Activated B cell treated with CpG ODN at 0.5 μM for 24 hours (primary cell): ENCODE measurements around the gene U2AF1L4. TPM values are rescaled to one million over a fixed set of nuclear protein-coding genes. Genes with fewer than 3 reads are reported as not detected.
A peak's percentile ranks its signal among the peaks of the same experiment; 100 is the strongest.

Experiments
- ATAC-seq: fragments of 200-7000 bp; cut with Tn5 transposase; one replicate; pipeline ENCODE4 v1.10.0; 2021; ENCODE audit warnings: low read depth, mild to moderate bottlenecking, moderate library complexity
- CTCF ChIA-PET: fragments of 350-600 bp; sonication (Branson Sonifier 250); formaldehyde crosslinking; loops from one replicate; lab custom pipeline; 2021; ENCODE audit warnings: antibody characterized with exemption; lab: Charles Lee
- POLR2A ChIA-PET: fragments of 350-600 bp; sonication (Branson Sonifier 250); formaldehyde crosslinking; loops from one replicate; lab custom pipeline; 2021; ENCODE audit warnings: antibody characterized with exemption; lab: Charles Lee
- DNase-seq: peaks from one replicate; pipeline ENCODE4 v3.0.0; 2022
- H3K27ac Mint-ChIP-seq: one replicate; pipeline ENCODE4 v1.8.0; 2020; ENCODE audit warnings: mixed read lengths
- H3K27me3 Mint-ChIP-seq: one replicate; pipeline ENCODE4 v1.8.0; 2021; ENCODE audit warnings: mixed read lengths
- H3K36me3 Mint-ChIP-seq: one replicate; pipeline ENCODE4 v1.8.0; 2021; ENCODE audit warnings: low read depth, mixed read lengths
- H3K4me1 Mint-ChIP-seq: one replicate; pipeline ENCODE4 v1.8.0; 2021; ENCODE audit warnings: mixed read lengths
- H3K4me3 Mint-ChIP-seq: one replicate; pipeline ENCODE4 v1.8.0; 2020; ENCODE audit warnings: mild to moderate bottlenecking, mixed read lengths
- H3K9me3 Mint-ChIP-seq: one replicate; pipeline ENCODE4 v1.8.0; 2020; ENCODE audit warnings: mixed read lengths
- intact Hi-C: fragments of 100-400 bp; cut with micrococcal nuclease; formaldehyde crosslinking; loops from one replicate; pipeline ENCODE4 v1.15.1; 2024
- total RNA-seq: library from RNA; stranded (reverse); gene quantifications from 2 replicates; pipeline ENCODE4 v1.2.3, GENCODE V29; 2022
- TF ChIP-seq, protein P1 (sequence below): fragments of 200-600 bp; IDR thresholded peaks from one replicate; pipeline ENCODE4 v1.8.0; 2022; ENCODE audit warnings: antibody characterized with exemption, mild to moderate bottlenecking

U2AF1L4 gene
- total RNA-seq, 1 donor from 2014 or later = 46.1 TPM

DNA sequence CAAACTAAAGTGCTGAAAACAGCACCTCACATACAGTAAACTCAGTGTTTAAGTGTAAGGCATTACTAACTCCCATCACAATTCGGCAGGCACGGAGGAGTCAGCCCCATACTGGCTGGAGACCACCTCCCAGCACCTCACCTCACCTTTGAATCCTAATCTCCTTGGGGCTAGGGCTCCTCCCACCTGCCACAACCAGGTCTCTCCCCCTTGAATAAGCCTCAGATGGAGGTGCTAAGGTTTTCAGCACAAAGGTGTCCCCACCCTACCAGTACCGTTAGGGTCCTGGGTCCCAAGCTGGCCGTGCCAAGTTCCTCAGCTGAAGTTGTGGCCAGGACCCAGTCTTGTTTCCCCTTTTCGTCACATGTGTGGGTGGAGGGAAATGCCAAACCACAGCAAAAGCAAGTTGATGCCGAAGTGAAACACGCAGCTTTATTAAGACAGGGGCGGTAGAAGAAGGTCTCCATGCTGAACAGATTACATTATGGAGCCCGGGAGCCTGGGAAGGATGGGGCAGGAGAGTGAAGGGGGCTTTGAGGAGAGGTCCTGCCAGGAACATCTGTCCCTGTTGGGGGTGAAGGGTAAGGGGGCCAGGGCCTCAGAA lies 3.0 kb downstream of the U2AF1L4 start, which contains the start of gene IGFLR1:
TSS of gene IGFLR1 (minus strand) at position 332 of the 604 bp plus-strand sequence. CDS start 1,272 bp downstream, outside the sequence.
- TF ChIP-seq, protein P1, sequence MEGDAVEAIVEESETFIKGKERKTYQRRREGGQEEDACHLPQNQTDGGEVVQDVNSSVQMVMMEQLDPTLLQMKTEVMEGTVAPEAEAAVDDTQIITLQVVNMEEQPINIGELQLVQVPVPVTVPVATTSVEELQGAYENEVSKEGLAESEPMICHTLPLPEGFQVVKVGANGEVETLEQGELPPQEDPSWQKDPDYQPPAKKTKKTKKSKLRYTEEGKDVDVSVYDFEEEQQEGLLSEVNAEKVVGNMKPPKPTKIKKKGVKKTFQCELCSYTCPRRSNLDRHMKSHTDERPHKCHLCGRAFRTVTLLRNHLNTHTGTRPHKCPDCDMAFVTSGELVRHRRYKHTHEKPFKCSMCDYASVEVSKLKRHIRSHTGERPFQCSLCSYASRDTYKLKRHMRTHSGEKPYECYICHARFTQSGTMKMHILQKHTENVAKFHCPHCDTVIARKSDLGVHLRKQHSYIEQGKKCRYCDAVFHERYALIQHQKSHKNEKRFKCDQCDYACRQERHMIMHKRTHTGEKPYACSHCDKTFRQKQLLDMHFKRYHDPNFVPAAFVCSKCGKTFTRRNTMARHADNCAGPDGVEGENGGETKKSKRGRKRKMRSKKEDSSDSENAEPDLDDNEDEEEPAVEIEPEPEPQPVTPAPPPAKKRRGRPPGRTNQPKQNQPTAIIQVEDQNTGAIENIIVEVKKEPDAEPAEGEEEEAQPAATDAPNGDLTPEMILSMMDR = no peak
- intact Hi-C loops = loop anchor here (1.0 to 10.0 kb wide), 3 partner anchors 98 to 1573 kb away; partner anchors contain the start of genes OVOL3, POLR2I and TBCB
- Mint-ChIP-seq H3K36me3 (peaks cover 47% of the 10 kb centered on the region), H3K4me3 (peak within 1 kb of the TSS; percentile 94), H3K9me3 (no peaks in the 10 kb centered on the region), H3K4me1 (peaks cover 66% of the 10 kb centered on the region), H3K27ac (peak within 1 kb of the TSS; percentile 99), H3K27me3 (no peaks in the 10 kb centered on the region)
- ChIA-PET POLR2A (interaction anchor here (0.6 to 5.2 kb wide), 16 partner anchors 9 to 408 kb away, joined by 3 to 69 read pairs (median 6); partner anchors contain the start of genes ALKBH6, APLP1, COX6B1 and HAUS5), CTCF (interaction anchor here (0.9 kb wide), 1 partner anchor 24 kb away, joined by 3 read pairs; no protein-coding TSS in a partner anchor)
- DNase-seq (peak; percentile 60), ATAC-seq (peak; percentile 11)

DNA sequence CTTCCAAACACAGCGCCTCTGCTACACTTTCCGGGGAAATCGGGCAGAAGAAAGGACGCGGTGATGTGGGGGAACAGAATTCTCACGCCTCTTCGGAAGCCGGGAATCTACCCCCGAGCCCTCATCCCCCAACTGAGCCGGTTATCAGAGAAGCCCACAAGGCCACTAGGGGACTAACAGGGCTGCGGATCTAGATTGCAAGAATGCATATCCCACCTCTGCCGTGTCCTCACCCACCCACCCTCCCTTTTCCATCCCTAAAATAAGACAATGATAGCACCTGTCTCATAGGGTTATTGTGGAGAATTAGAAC lies 4.1 kb downstream of the U2AF1L4 start:
- no peak for ATAC-seq
- peaks cover 58% of the 10 kb centered on the region for H3K36me3 Mint-ChIP-seq
- POLR2A ChIA-PET = interaction anchor here (0.8 to 5.2 kb wide), 16 partner anchors 8 to 375 kb away, joined by 3 to 69 read pairs (median 6); partner anchors contain the start of genes COX6B1, HSPB6, KMT2B and LIN37
- H3K4me3 Mint-ChIP-seq = peak overlapping the region; percentile 95
- CTCF ChIA-PET = interaction anchor here (0.8 to 1.0 kb wide), 2 partner anchors 18 to 46 kb away, joined by 3 to 5 read pairs; no protein-coding TSS in a partner anchor
- H3K27me3 Mint-ChIP-seq = no peaks in the 10 kb centered on the region
- TF ChIP-seq, protein P1 = no peak
- no peak for DNase-seq
- peaks cover 72% of the 10 kb centered on the region for H3K4me1 Mint-ChIP-seq
- intact Hi-C loops = loop anchor here (2.0 to 10.0 kb wide), 3 partner anchors 48 to 1574 kb away; partner anchors contain the start of genes OVOL3, POLR2I and TBCB
- H3K27ac Mint-ChIP-seq = peak overlapping the region; percentile 99
- H3K9me3 Mint-ChIP-seq = no peaks in the 10 kb centered on the region

DNA sequence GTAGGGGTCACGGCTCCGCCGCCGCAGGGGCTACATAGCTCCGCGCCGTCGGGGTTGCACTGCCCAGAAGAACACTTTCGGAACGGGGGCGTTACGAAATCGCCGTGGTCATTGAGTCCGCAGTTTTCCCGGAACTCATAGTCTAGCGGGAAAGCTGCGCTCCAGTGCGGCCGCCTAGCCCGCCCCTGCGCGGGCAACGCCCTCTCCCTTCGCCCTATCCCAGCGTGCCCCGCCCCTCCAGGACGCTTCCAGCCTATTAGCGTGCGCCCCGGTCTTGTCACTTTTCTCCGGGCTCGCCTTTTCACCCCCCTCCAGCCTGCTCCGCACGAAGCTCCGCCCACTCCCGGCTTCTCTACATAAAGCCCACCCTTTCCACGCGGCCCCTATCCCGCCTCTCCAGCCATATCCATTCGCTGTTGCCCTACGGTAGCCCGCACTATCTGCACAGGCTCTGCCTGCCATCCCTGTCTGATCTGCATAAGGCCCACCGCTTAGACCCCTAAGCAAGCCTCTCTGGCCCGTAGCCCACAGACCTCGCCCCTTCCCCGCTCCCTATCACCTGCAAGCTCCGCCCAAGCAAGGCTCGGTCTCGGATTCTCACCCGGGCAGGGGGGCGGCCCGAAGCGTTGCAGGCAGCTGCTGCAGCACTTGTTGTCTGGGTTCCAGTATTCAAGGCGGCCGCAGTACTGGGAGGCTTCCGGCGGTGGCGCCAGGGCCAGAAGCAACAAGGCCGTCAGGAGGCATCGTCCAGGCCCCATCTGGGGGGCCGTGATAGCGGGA lies 4.6 kb downstream of the U2AF1L4 start:
- Mint-ChIP-seq H3K27me3 (no peaks in the 10 kb centered on the region), H3K4me3 (peak overlapping the region; percentile 95), H3K9me3 (no peaks in the 10 kb centered on the region), H3K4me1 (peaks cover 66% of the 10 kb centered on the region), H3K36me3 (peaks cover 62% of the 10 kb centered on the region), H3K27ac (peak overlapping the region; percentile 95)
- intact Hi-C loops = loop anchor here (1.0 to 10.0 kb wide), 9 partner anchors 18 to 1574 kb away; partner anchors contain the start of genes ARHGAP33, COX6B1, NFKBID and OVOL3
- ChIA-PET POLR2A (interaction anchor here (0.6 to 3.6 kb wide), 21 partner anchors 8 to 534 kb away, joined by 3 to 54 read pairs (median 5); partner anchors contain the start of genes COX6B1, HSPB6, KMT2B and LIN37), CTCF (interaction anchor here (0.8 to 1.0 kb wide), 2 partner anchors 17 to 46 kb away, joined by 3 to 5 read pairs; no protein-coding TSS in a partner anchor)
- peak; percentile 89 for DNase-seq
- TF ChIP-seq, protein P1 = no peak
- ATAC-seq = peak; percentile 65

DNA sequence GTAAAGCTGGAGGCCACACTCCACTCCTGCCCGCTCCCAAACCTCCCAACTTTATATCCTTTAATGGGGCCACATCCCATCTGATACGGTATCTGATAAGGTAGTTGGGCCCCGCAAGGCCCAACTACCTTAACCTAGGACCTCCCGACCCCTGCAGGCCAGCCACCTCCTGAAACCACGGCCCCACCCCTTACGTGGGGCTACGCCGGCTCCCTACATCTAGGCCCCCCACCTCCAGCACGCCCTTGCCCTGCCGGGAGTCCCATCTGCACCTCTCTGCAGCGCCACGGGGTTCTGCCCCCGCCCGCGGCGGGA lies 5.2 kb downstream of the U2AF1L4 start:
- ChIA-PET CTCF (interaction anchor here (1.0 kb wide), 1 partner anchor 17 kb away, joined by 3 read pairs; no protein-coding TSS in a partner anchor), POLR2A (interaction anchor here (0.8 to 3.6 kb wide), 18 partner anchors 8 to 534 kb away, joined by 3 to 54 read pairs (median 6); partner anchors contain the start of genes COX6B1, HSPB6, KMT2B and LIN37)
- TF ChIP-seq, protein P1 = no peak
- peak overlapping the region; percentile 95 for H3K27ac Mint-ChIP-seq
- ATAC-seq (peak; percentile 3), DNase-seq (no peak)
- no peaks in the 10 kb centered on the region for H3K27me3 Mint-ChIP-seq
- no peaks in the 10 kb centered on the region for H3K9me3 Mint-ChIP-seq
- peaks cover 62% of the 10 kb centered on the region for H3K36me3 Mint-ChIP-seq
- intact Hi-C loops = loop anchor here (1.0 to 10.0 kb wide), 9 partner anchors 18 to 1575 kb away; partner anchors contain the start of genes ARHGAP33, COX6B1, NFKBID and OVOL3
- H3K4me1 Mint-ChIP-seq = peaks cover 62% of the 10 kb centered on the region
- peak overlapping the region; percentile 95 for H3K4me3 Mint-ChIP-seq
